ENCODE data around the gene EPHA7. TPM values are rescaled to one million over a fixed set of nuclear protein-coding genes. Genes with fewer than 3 reads are reported as not detected.

The EPHA7 gene
- total RNA-seq, 1 experiment from 2014 or later, result not detected

DNA sequence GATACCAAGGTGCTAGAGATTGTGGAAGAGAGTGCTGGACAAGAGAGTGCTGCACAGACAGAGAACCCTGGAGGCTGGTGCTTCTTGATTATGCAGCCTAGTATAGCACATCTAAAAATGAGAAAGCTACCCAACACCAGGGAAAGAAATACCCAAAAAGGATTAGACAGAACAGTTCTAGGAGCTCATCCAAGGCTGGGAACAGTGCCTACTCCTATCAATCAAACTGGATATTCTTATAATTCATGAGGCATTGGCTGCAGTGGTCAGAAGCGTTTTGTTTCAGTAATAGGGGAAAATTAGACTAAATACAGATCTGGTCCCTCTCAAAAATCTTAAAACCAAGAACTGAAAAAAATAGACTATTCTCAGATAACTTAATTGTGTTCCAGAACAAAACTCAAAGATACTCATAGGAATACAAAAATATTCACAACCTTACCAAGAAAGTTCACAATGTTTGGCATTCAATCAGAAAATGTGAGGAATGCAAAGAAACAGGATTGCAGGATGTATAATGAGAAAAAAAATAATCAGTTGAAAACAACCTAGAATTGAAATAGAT, 222.9 kb downstream of the EPHA7 start:
- no peaks in the 10 kb centered on the region for H3K4me1 ChIP-seq (ENCODE audit: control insufficient read depth in 1 of 2, insufficient read depth in 2 of 2, low read length in 2 of 2)
- H3K9me3 ChIP-seq (ENCODE audit: control insufficient read depth in 1 of 2, insufficient read depth in 1 of 2, low read depth in 1 of 2, low read length in 2 of 2), result peaks cover 0 to 11% of the 10 kb centered on the region in 2 experiments; a peak in 2 of 4 replicates
- no peaks in the 10 kb centered on the region for H4K20me1 ChIP-seq (ENCODE audit: insufficient read depth)
- DNase-seq (ENCODE audit: low read depth, low spot score), result no peak
- TF ChIP-seq SIN3A (IDR thresholded peaks at IDR 0.05; ENCODE audit: low read depth), result no peak
- TF ChIP-seq SRF (IDR thresholded peaks at IDR 0.05; ENCODE audit: low read depth), result no peak
- no peak for TF ChIP-seq POLR2AphosphoS5 (IDR thresholded peaks at IDR 0.05; ENCODE audit: low read depth, low read length)
- TF ChIP-seq EZH2phosphoT487 (IDR thresholded peaks at IDR 0.05; ENCODE audit: borderline replicate concordance), result no peak
- TF ChIP-seq EZH2 (IDR thresholded peaks at IDR 0.05), result no peak
- TF ChIP-seq ZFX (IDR thresholded peaks at IDR 0.05), result no peak
- no peak for TF ChIP-seq ELF1 (IDR thresholded peaks at IDR 0.05; ENCODE audit: borderline replicate concordance, low read depth)
- no peak for TF ChIP-seq TCF7L2 (IDR thresholded peaks at IDR 0.05; ENCODE audit: borderline replicate concordance, extremely low read depth, insufficient read depth, insufficient read length)
- TF ChIP-seq CEBPB (IDR thresholded peaks at IDR 0.05; ENCODE audit: low read depth), result no peak
- TF ChIP-seq CBX3 (IDR thresholded peaks at IDR 0.05; ENCODE audit: low read depth), result no peak
- TF ChIP-seq, protein P1, sequence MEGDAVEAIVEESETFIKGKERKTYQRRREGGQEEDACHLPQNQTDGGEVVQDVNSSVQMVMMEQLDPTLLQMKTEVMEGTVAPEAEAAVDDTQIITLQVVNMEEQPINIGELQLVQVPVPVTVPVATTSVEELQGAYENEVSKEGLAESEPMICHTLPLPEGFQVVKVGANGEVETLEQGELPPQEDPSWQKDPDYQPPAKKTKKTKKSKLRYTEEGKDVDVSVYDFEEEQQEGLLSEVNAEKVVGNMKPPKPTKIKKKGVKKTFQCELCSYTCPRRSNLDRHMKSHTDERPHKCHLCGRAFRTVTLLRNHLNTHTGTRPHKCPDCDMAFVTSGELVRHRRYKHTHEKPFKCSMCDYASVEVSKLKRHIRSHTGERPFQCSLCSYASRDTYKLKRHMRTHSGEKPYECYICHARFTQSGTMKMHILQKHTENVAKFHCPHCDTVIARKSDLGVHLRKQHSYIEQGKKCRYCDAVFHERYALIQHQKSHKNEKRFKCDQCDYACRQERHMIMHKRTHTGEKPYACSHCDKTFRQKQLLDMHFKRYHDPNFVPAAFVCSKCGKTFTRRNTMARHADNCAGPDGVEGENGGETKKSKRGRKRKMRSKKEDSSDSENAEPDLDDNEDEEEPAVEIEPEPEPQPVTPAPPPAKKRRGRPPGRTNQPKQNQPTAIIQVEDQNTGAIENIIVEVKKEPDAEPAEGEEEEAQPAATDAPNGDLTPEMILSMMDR (IDR thresholded peaks at IDR 0.05 in 2 of 3, conservative IDR thresholded peaks at IDR 0.05 in 1 of 3; ENCODE audit: borderline replicate concordance in 1 of 3, insufficient read depth in 1 of 3, low read depth in 2 of 3, low read length in 2 of 3), result no peak
- no peak for TF ChIP-seq ZNF274 (IDR thresholded peaks at IDR 0.05; ENCODE audit: low read depth, low read length)
- no peak for TF ChIP-seq RAD21 (IDR thresholded peaks at IDR 0.05; ENCODE audit: low read depth)
- no peak for TF ChIP-seq JUND (IDR thresholded peaks at IDR 0.05)
- no peak for TF ChIP-seq ZBTB33 (IDR thresholded peaks at IDR 0.05; ENCODE audit: extremely low read depth, insufficient replicate concordance, low read length)
- intact Hi-C loops (cut with micrococcal nuclease), result no loop called here
- CTCF ChIA-PET, result no interaction called here
- no TSS peak for BruUV-seq (replicated peaks)
- no peak overlapping the region for H3K4me3 ChIP-seq (replicated peaks in 1 of 2; ENCODE audit: low read depth in 1 of 2, low read length in 2 of 2)
- H3K79me2 ChIP-seq (ENCODE audit: insufficient read depth, low read length), result no peaks in the 10 kb centered on the region
- H3K27me3 ChIP-seq (ENCODE audit: insufficient read depth, low read length), result no peaks in the 10 kb centered on the region
- ATAC-seq, result no peak
- no peaks in the 10 kb centered on the region for H3K9me2 ChIP-seq (ENCODE audit: insufficient read depth)
- no peak overlapping the region for H3K4me2 ChIP-seq (ENCODE audit: low read length)
- no peak overlapping the region for H3K9ac ChIP-seq (ENCODE audit: low read length)
- POLR2A ChIA-PET, result no interaction called here
- no peak overlapping the region for H2AFZ ChIP-seq (ENCODE audit: low read depth, low read length, poor library complexity, severe bottlenecking)
- H3K36me3 ChIP-seq (ENCODE audit: control insufficient read depth in 1 of 2, insufficient read depth in 2 of 2, low read length in 2 of 2), result no peaks in the 10 kb centered on the region
- RAD21 ChIA-PET (ENCODE audit: low non-redundant PET in 1 of 2, low total read pairs in 2 of 2, uncharacterized antibody in 2 of 2, unreplicated experiment in 2 of 2), result no interaction called here
- H3K27ac ChIP-seq (ENCODE audit: low read depth, low read length), result no peak overlapping the region
